H9 (cell line): ENCODE data around the gene PIK3CG. TPM values are rescaled to one million over a fixed set of nuclear protein-coding genes. Genes with fewer than 3 reads are reported as not detected.

Experiments used
- DNase-seq: peaks from one replicate; pipeline ENCODE4 v3.0.0-alpha.2; 2017
- H2AFZ ChIP-seq: one replicate; pipeline ENCODE4 v1.6.1; 2013; ENCODE audit warnings: mild to moderate bottlenecking, low read length, control low read depth, moderate library complexity
- H2AK5ac ChIP-seq: 2 replicates; pipeline ENCODE4 v1.6.1; 2013; ENCODE audit warnings: low read length, control low read depth, mixed read lengths; ENCODE audit not compliant: insufficient read length
- H2BK120ac ChIP-seq: one replicate; pipeline ENCODE4 v1.6.1; 2013; ENCODE audit warnings: low read depth, mild to moderate bottlenecking, low read length, control low read depth, inconsistent platforms; ENCODE audit not compliant: poor library complexity, severe bottlenecking
- H2BK12ac ChIP-seq: 2 replicates; pipeline ENCODE4 v1.6.1; 2013; ENCODE audit warnings: low read length, control low read depth, mixed read lengths, low read depth; ENCODE audit not compliant: insufficient read length
- H2BK15ac ChIP-seq: 2 replicates; pipeline ENCODE4 v1.6.1; 2013; ENCODE audit warnings: low read depth, low read length, control low read depth
- H2BK20ac ChIP-seq: one replicate; pipeline ENCODE4 v1.6.1; 2013; ENCODE audit warnings: low read depth, mild to moderate bottlenecking, low read length, control low read depth, inconsistent platforms; ENCODE audit not compliant: poor library complexity, severe bottlenecking
- H2BK5ac ChIP-seq: 2 replicates; pipeline ENCODE4 v1.6.1; 2013; ENCODE audit warnings: low read length, control low read depth, mixed read lengths; ENCODE audit not compliant: insufficient read length
- H3K14ac ChIP-seq: 2 replicates; pipeline ENCODE4 v1.6.1; 2013; ENCODE audit warnings: low read length, control low read depth; ENCODE audit not compliant: insufficient read depth
- H3K18ac ChIP-seq: 2 replicates; pipeline ENCODE4 v1.6.1; 2013; ENCODE audit warnings: low read depth, mild to moderate bottlenecking, mixed read lengths, low read length, control low read depth; ENCODE audit not compliant: insufficient read length
- H3K23ac ChIP-seq: 2 replicates; pipeline ENCODE4 v1.6.1; 2013; ENCODE audit warnings: low read length, control low read depth, mixed read lengths, low read depth; ENCODE audit not compliant: insufficient read length
- H3K23me2 ChIP-seq: 2 replicates; pipeline ENCODE4 v1.6.1; 2013; ENCODE audit warnings: low read depth, mild to moderate bottlenecking, mixed read lengths, low read length, control low read depth; ENCODE audit not compliant: insufficient read length, poor library complexity, severe bottlenecking
- H3K27ac ChIP-seq: 2 replicates; pipeline ENCODE4 v1.5.1; 2013; ENCODE audit warnings: low read length, control low read depth, mixed read lengths, low read depth; ENCODE audit not compliant: insufficient read length
- H3K27me3 ChIP-seq: 2 replicates; pipeline ENCODE4 v1.6.1; 2013; ENCODE audit warnings: low read length, control low read depth, inconsistent platforms; ENCODE audit not compliant: insufficient read depth
- H3K4ac ChIP-seq: 2 replicates; pipeline ENCODE4 v1.6.1; 2013; ENCODE audit warnings: low read depth, mild to moderate bottlenecking, control low read depth, inconsistent platforms, low read length, moderate library complexity
- H3K4me1 ChIP-seq: 2 replicates; pipeline ENCODE4 v1.6.1; 2013; ENCODE audit warnings: low read length, control low read depth, inconsistent platforms; ENCODE audit not compliant: insufficient read depth
- H3K4me2 ChIP-seq: 2 replicates; pipeline ENCODE4 v1.6.1; 2013; ENCODE audit warnings: low read length, control low read depth, mixed read lengths; ENCODE audit not compliant: insufficient read length, insufficient read depth
- H3K56ac ChIP-seq: 2 replicates; pipeline ENCODE4 v1.6.1; 2013; ENCODE audit warnings: low read depth, mild to moderate bottlenecking, mixed read lengths, low read length, control low read depth; ENCODE audit not compliant: insufficient read length
- H3K79me1 ChIP-seq: 2 replicates; pipeline ENCODE4 v1.6.1; 2013; ENCODE audit warnings: low read depth, mild to moderate bottlenecking, moderate library complexity, low read length, control low read depth, inconsistent platforms; ENCODE audit not compliant: insufficient read depth, poor library complexity, severe bottlenecking
- H3K79me2 ChIP-seq: 2 replicates; pipeline ENCODE4 v1.6.1; 2013; ENCODE audit warnings: low read length, control low read depth, inconsistent platforms; ENCODE audit not compliant: insufficient read depth
- H3K9ac ChIP-seq: 2 replicates; pipeline ENCODE4 v1.6.1; 2013; ENCODE audit warnings: low read length, control low read depth, mixed read lengths; ENCODE audit not compliant: insufficient read length; ENCODE audit errors: extremely low read depth
- H3K9me3 ChIP-seq: one replicate; pipeline ENCODE4 v1.6.1; 2013; ENCODE audit warnings: low read depth, low read length, inconsistent platforms; ENCODE audit not compliant: control insufficient read depth
- H3T11ph ChIP-seq: one replicate; pipeline ENCODE4 v1.6.1; 2013; ENCODE audit warnings: mild to moderate bottlenecking, low read length, control low read depth, inconsistent platforms
- H4K20me1 ChIP-seq: one replicate; pipeline ENCODE4 v1.6.1; 2013; ENCODE audit not compliant: control insufficient read depth, insufficient read length, insufficient read depth
- H4K5ac ChIP-seq: 2 replicates; pipeline ENCODE4 v1.6.1; 2013; ENCODE audit warnings: low read depth, mild to moderate bottlenecking, mixed read lengths, low read length, control low read depth; ENCODE audit not compliant: insufficient read length
- H4K8ac ChIP-seq: replicated peaks from 2 replicates; pipeline ENCODE4 v1.6.1; 2013; ENCODE audit warnings: low read length, control low read depth, mixed read lengths, low read depth; ENCODE audit not compliant: insufficient read length
- H4K91ac ChIP-seq: 2 replicates; pipeline ENCODE4 v1.6.1; 2013; ENCODE audit warnings: low read depth, mild to moderate bottlenecking, moderate library complexity, mixed read lengths, low read length, control low read depth; ENCODE audit not compliant: insufficient read length
- H3K27ac Mint-ChIP-seq, 3 experiments: 2 replicates in 2 of 3; 3 replicates in 1 of 3; pipeline ENCODE4 v1.8.0; 2020 to 2021; ENCODE audit warnings: mixed read lengths in 3 of 3, mild to moderate bottlenecking in 1 of 3, moderate library complexity in 1 of 3
- H3K27me3 Mint-ChIP-seq: 2 replicates; pipeline ENCODE4 v1.8.0; 2021; ENCODE audit warnings: low read depth, mild to moderate bottlenecking, moderate library complexity, mixed read lengths
- H3K36me3 Mint-ChIP-seq, 3 experiments: 2 replicates in 2 of 3; 3 replicates in 1 of 3; pipeline ENCODE4 v1.8.0; 2020 to 2021; ENCODE audit warnings: low read depth in 3 of 3, mixed read lengths in 3 of 3; ENCODE audit not compliant: insufficient read depth in 1 of 3
- H3K4me1 Mint-ChIP-seq, 2 experiments: 2 replicates each; pipeline ENCODE4 v1.8.0; 2020; ENCODE audit warnings: mixed read lengths in 2 of 2
- H3K4me3 Mint-ChIP-seq, 2 experiments: 2 replicates in 1 of 2; 3 replicates in 1 of 2; pipeline ENCODE4 v1.8.0; 2020 to 2021; ENCODE audit warnings: mild to moderate bottlenecking in 2 of 2, mixed read lengths in 2 of 2, moderate library complexity in 1 of 2
- H3K9me3 Mint-ChIP-seq, 2 experiments: 2 replicates in 1 of 2; 3 replicates in 1 of 2; pipeline ENCODE4 v1.8.0; 2020; ENCODE audit warnings: mild to moderate bottlenecking in 2 of 2, mixed read lengths in 2 of 2, moderate library complexity in 1 of 2
- CTCF ChIP-seq: fragments of 200-600 bp; sonication (generic); conservative IDR thresholded peaks from 3 replicates; pipeline ENCODE4 v1.8.0; 2021; ENCODE audit warnings: antibody characterized with exemption, mild to moderate bottlenecking
- WGBS: extraction: QIAGEN DNeasy Blood & Tissue Kit; methylation state at CpG from one replicate; pipeline ENCODE4 v1.1.7; 2013; ENCODE audit warnings: missing lambda C conversion rate, low lambda C conversion rate, mixed read lengths; ENCODE audit not compliant: insufficient read length; ENCODE audit errors: extremely low coverage; 5-methylcytosine and 5-hydroxymethylcytosine counted together
- total RNA-seq: library from RNA; stranded (reverse); gene quantifications from 2 replicates; pipeline ENCODE4 v1.2.1, GENCODE V29; 2021

Gene PIK3CG
- total RNA-seq, 1 experiment from 2014 or later, result not detected

GRCh38 chr7:106885652-106886051 lies 20.6 kb downstream of the PIK3CG start:
- Histone ChIP-seq H4K8ac (no peak overlapping the region), H2BK120ac (no peak overlapping the region), H2AK5ac (no peak overlapping the region), H3K79me2 (no peaks in the 10 kb centered on the region), H4K5ac (no peak overlapping the region), H4K91ac (no peak overlapping the region), H3K9me3 (no peaks in the 10 kb centered on the region), H3K18ac (no peak overlapping the region), H3T11ph (no peak overlapping the region), H3K27ac (no peak overlapping the region), H3K4me2 (no peak overlapping the region), H3K9ac (no peak overlapping the region), H3K4me1 (no peaks in the 10 kb centered on the region), H2BK12ac (no peak overlapping the region), H4K20me1 (no peaks in the 10 kb centered on the region), H3K56ac (no peak overlapping the region), H3K23ac (no peak overlapping the region), H2BK5ac (no peak overlapping the region), H2AFZ (no peak overlapping the region), H3K4ac (no peak overlapping the region), H3K27me3 (no peaks in the 10 kb centered on the region), H3K79me1 (no peaks in the 10 kb centered on the region), H3K23me2 (no peaks in the 10 kb centered on the region), H2BK20ac (no peak overlapping the region), H2BK15ac (no peak overlapping the region), H3K14ac (no peak overlapping the region)
- Mint-ChIP-seq H3K4me3 (no peak overlapping the region), H3K4me1 (no peaks in the 10 kb centered on the region), H3K36me3 (peaks cover 0 to 5% (median 5%) of the 10 kb centered on the region in 3 experiments; a peak in 2 of 7 replicates), H3K27me3 (no peaks in the 10 kb centered on the region; the same call in 1 of the 2 replicates), H3K27ac (no peak overlapping the region), H3K9me3 (peaks cover 8 to 9% of the 10 kb centered on the region in 2 experiments)
- no CpG with 5 or more reads among the region's 4 CpGs for WGBS
- DNase-seq, result no peak
- TF ChIP-seq CTCF, result no peak
